ENCODE results near the gene ADAM29. TPM values are rescaled to one million over a fixed set of nuclear protein-coding genes. Genes with fewer than 3 reads are reported as not detected.

Gene ADAM29
- total RNA-seq, 1 experiment from 2014 or later, result not detected

DNA sequence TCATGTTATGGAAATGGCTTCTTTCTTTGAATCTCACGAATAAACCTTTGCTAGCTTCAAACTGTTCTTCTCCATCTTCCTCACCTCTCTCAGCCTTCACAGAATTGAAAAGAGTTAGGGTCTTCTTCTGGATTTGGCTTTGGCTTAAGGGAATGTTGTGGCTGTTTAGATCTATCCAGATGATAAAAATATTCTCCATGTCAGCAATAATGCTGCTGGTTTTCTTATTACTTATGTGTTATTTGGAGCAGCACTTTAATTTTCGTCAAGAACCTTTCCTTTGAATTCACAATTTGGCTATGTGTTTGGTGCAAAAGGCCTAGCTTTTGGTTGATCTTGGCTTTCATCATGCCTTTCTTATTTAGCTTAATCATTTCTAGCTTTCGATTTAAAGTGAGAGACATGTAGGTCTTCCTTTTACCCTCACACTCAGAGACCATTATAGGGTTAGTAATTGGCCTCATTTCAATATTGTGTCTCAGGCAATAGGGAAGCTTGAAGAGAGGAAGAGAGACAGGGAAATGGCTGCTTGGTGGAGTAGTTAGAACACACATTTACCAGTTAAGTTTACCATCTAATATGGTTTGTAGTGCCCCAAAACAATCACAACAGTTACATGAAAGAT, 5.1 kb upstream of the ADAM29 start:
- intact Hi-C loops (cut with micrococcal nuclease), result no loop called here
- Histone ChIP-seq H3K27ac (ENCODE audit: low read depth, low read length) (no peak overlapping the region), H4K20me1 (ENCODE audit: insufficient read depth) (no peaks in the 10 kb centered on the region), H3K4me3 (replicated peaks in 1 of 2; ENCODE audit: low read depth in 1 of 2, low read length in 2 of 2) (no peak overlapping the region), H3K79me2 (ENCODE audit: insufficient read depth, low read length) (no peaks in the 10 kb centered on the region), H3K9me2 (ENCODE audit: insufficient read depth) (no peaks in the 10 kb centered on the region), H3K9ac (ENCODE audit: low read length) (no peak overlapping the region), H3K4me2 (ENCODE audit: low read length) (no peak overlapping the region), H3K27me3 (ENCODE audit: insufficient read depth, low read length) (no peaks in the 10 kb centered on the region), H3K4me1 (ENCODE audit: control insufficient read depth in 1 of 2, insufficient read depth in 2 of 2, low read length in 2 of 2) (no peaks in the 10 kb centered on the region), H3K36me3 (ENCODE audit: control insufficient read depth in 1 of 2, insufficient read depth in 2 of 2, low read length in 2 of 2) (no peaks in the 10 kb centered on the region), H3K9me3 (ENCODE audit: control insufficient read depth in 1 of 2, insufficient read depth in 1 of 2, low read depth in 1 of 2, low read length in 2 of 2) (no peaks in the 10 kb centered on the region; a peak in 1 of 4 replicates), H2AFZ (ENCODE audit: low read depth, low read length, poor library complexity, severe bottlenecking) (no peak overlapping the region)
- ATAC-seq (no peak), DNase-seq (ENCODE audit: low read depth, low spot score) (no peak)
- CTCF ChIA-PET, result no interaction called here
- no TSS peak for BruUV-seq (replicated peaks)
- RAD21 ChIA-PET (ENCODE audit: low non-redundant PET in 1 of 2, low total read pairs in 2 of 2, uncharacterized antibody in 2 of 2, unreplicated experiment in 2 of 2), result no interaction called here
- TF ChIP-seq SRF (IDR thresholded peaks at IDR 0.05; ENCODE audit: low read depth) (no peak), YY1 (IDR thresholded peaks at IDR 0.05; ENCODE audit: extremely low read depth, insufficient replicate concordance, low read depth, low read length) (no peak), FOSL1 (IDR thresholded peaks at IDR 0.05; ENCODE audit: low read depth) (no peak), CEBPB (IDR thresholded peaks at IDR 0.05; ENCODE audit: low read depth) (no peak), SIN3A (IDR thresholded peaks at IDR 0.05; ENCODE audit: low read depth) (no peak), ELF1 (IDR thresholded peaks at IDR 0.05; ENCODE audit: borderline replicate concordance, low read depth) (no peak), ZNF274 (IDR thresholded peaks at IDR 0.05; ENCODE audit: low read depth, low read length) (no peak), TCF7L2 (IDR thresholded peaks at IDR 0.05; ENCODE audit: borderline replicate concordance, extremely low read depth, insufficient read depth, insufficient read length) (no peak), JUND (IDR thresholded peaks at IDR 0.05) (no peak), RAD21 (IDR thresholded peaks at IDR 0.05; ENCODE audit: low read depth) (no peak), POLR2AphosphoS5 (IDR thresholded peaks at IDR 0.05; ENCODE audit: low read depth, low read length) (no peak), EGR1 (IDR thresholded peaks at IDR 0.05; ENCODE audit: low read depth) (no peak), POLR2A (IDR thresholded peaks at IDR 0.05; ENCODE audit: borderline replicate concordance, extremely low read depth, insufficient read depth, insufficient read length) (no peak), CBX3 (IDR thresholded peaks at IDR 0.05; ENCODE audit: low read depth) (no peak), EZH2 (IDR thresholded peaks at IDR 0.05) (no peak), SP1 (IDR thresholded peaks at IDR 0.05; ENCODE audit: low read depth) (no peak)
- TF ChIP-seq, protein P1, sequence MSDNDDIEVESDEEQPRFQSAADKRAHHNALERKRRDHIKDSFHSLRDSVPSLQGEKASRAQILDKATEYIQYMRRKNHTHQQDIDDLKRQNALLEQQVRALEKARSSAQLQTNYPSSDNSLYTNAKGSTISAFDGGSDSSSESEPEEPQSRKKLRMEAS (IDR thresholded peaks at IDR 0.05), result no peak
- TF ChIP-seq, protein P2, sequence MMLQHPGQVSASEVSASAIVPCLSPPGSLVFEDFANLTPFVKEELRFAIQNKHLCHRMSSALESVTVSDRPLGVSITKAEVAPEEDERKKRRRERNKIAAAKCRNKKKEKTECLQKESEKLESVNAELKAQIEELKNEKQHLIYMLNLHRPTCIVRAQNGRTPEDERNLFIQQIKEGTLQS (IDR thresholded peaks at IDR 0.05), result no peak
- TF ChIP-seq, protein P3, sequence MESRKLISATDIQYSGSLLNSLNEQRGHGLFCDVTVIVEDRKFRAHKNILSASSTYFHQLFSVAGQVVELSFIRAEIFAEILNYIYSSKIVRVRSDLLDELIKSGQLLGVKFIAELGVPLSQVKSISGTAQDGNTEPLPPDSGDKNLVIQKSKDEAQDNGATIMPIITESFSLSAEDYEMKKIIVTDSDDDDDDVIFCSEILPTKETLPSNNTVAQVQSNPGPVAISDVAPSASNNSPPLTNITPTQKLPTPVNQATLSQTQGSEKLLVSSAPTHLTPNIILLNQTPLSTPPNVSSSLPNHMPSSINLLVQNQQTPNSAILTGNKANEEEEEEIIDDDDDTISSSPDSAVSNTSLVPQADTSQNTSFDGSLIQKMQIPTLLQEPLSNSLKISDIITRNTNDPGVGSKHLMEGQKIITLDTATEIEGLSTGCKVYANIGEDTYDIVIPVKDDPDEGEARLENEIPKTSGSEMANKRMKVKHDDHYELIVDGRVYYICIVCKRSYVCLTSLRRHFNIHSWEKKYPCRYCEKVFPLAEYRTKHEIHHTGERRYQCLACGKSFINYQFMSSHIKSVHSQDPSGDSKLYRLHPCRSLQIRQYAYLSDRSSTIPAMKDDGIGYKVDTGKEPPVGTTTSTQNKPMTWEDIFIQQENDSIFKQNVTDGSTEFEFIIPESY (IDR thresholded peaks at IDR 0.05; ENCODE audit: extremely low read depth, insufficient replicate concordance, low read length), result no peak
- POLR2A ChIA-PET, result no interaction called here
